ENCODE results near the gene SHANK2.

GRCh38 chr11:71252770-71253730 is 673 bp upstream of the SHANK2 start:
- TF ChIP-seq, protein P1, sequence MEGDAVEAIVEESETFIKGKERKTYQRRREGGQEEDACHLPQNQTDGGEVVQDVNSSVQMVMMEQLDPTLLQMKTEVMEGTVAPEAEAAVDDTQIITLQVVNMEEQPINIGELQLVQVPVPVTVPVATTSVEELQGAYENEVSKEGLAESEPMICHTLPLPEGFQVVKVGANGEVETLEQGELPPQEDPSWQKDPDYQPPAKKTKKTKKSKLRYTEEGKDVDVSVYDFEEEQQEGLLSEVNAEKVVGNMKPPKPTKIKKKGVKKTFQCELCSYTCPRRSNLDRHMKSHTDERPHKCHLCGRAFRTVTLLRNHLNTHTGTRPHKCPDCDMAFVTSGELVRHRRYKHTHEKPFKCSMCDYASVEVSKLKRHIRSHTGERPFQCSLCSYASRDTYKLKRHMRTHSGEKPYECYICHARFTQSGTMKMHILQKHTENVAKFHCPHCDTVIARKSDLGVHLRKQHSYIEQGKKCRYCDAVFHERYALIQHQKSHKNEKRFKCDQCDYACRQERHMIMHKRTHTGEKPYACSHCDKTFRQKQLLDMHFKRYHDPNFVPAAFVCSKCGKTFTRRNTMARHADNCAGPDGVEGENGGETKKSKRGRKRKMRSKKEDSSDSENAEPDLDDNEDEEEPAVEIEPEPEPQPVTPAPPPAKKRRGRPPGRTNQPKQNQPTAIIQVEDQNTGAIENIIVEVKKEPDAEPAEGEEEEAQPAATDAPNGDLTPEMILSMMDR (IDR thresholded peaks at IDR 0.05) = no peak
- no peak for TF ChIP-seq POLR2A (IDR thresholded peaks at IDR 0.05)
